Mesothelial cell of epicardium (in vitro differentiated cells): ENCODE measurements around the gene SEPTIN8. TPM values are rescaled to one million over a fixed set of nuclear protein-coding genes. Genes with fewer than 3 reads are reported as not detected.

Experiments
- DNase-seq, 2 experiments: peaks; one replicate each; pipeline ENCODE4 v3.0.0; 2021; ENCODE audit warnings: low spot score in 2 of 2; ENCODE audit not compliant: unreplicated experiment in 2 of 2
- H3K27ac Mint-ChIP-seq: 2 replicates; pipeline ENCODE4 v1.8.0; 2021; ENCODE audit warnings: mixed read lengths
- H3K27me3 Mint-ChIP-seq: 2 replicates; pipeline ENCODE4 v1.8.0; 2021; ENCODE audit warnings: low read depth, mixed read lengths
- H3K36me3 Mint-ChIP-seq: 2 replicates; pipeline ENCODE4 v1.8.0; 2021; ENCODE audit warnings: mixed read lengths
- H3K4me1 Mint-ChIP-seq: 2 replicates; pipeline ENCODE4 v1.8.0; 2021; ENCODE audit warnings: mixed read lengths
- H3K4me3 Mint-ChIP-seq: 2 replicates; pipeline ENCODE4 v1.8.0; 2021; ENCODE audit warnings: mild to moderate bottlenecking, moderate library complexity, mixed read lengths
- H3K9me3 Mint-ChIP-seq: 2 replicates; pipeline ENCODE4 v1.8.0; 2021; ENCODE audit warnings: mixed read lengths
- CTCF ChIP-seq: fragments of 200-600 bp; sonication (generic); IDR thresholded peaks from one replicate; pipeline ENCODE4 v1.5.0; 2021; ENCODE audit warnings: antibody characterized with exemption; ENCODE audit not compliant: unreplicated experiment
- total RNA-seq: library from RNA; stranded (reverse); gene quantifications from 3 replicates; pipeline ENCODE4 v1.2.1, GENCODE V29; 2021

SEPTIN8 gene
- total RNA-seq, 1 donor from 2014 or later = 58.9 TPM

- no peak overlapping the region for H3K27ac Mint-ChIP-seq
- H3K36me3 Mint-ChIP-seq = peaks cover 27% of the 10 kb centered on the region
- peaks cover 6% of the 10 kb centered on the region for H3K4me1 Mint-ChIP-seq
- H3K9me3 Mint-ChIP-seq = no peaks in the 10 kb centered on the region
- TF ChIP-seq CTCF = no peak
- no peaks in the 10 kb centered on the region for H3K27me3 Mint-ChIP-seq
- no peak overlapping the region for H3K4me3 Mint-ChIP-seq
- DNase-seq = no peak
Observed at GRCh38 chr5:132760601-132761317, 16.3 kb downstream of the SEPTIN8 start.

- Mint-ChIP-seq H3K27ac (no peak overlapping the region), H3K9me3 (no peaks in the 10 kb centered on the region), H3K36me3 (peaks cover 27% of the 10 kb centered on the region), H3K4me3 (no peak overlapping the region), H3K4me1 (peaks cover 6% of the 10 kb centered on the region), H3K27me3 (no peaks in the 10 kb centered on the region)
- DNase-seq = no peak
- TF ChIP-seq CTCF = no peak
Observed at GRCh38 chr5:132760049-132760420, 17.0 kb downstream of the SEPTIN8 start.

GRCh38 chr5:132759114-132760048 lies 17.7 kb downstream of the SEPTIN8 start:
- H3K9me3 Mint-ChIP-seq = no peaks in the 10 kb centered on the region
- H3K36me3 Mint-ChIP-seq = peaks cover 27% of the 10 kb centered on the region
- no peak for DNase-seq
- H3K27me3 Mint-ChIP-seq = no peaks in the 10 kb centered on the region
- H3K4me1 Mint-ChIP-seq = peaks cover 6% of the 10 kb centered on the region
- no peak for TF ChIP-seq CTCF
- no peak overlapping the region for H3K27ac Mint-ChIP-seq
- H3K4me3 Mint-ChIP-seq = no peak overlapping the region

GRCh38 chr5:132758451-132758850 lies 18.6 kb downstream of the SEPTIN8 start:
- TF ChIP-seq CTCF = no peak
- Mint-ChIP-seq H3K27me3 (no peaks in the 10 kb centered on the region), H3K4me1 (peaks cover 6% of the 10 kb centered on the region), H3K4me3 (no peak overlapping the region), H3K36me3 (peaks cover 25% of the 10 kb centered on the region), H3K27ac (no peak overlapping the region), H3K9me3 (no peaks in the 10 kb centered on the region)
- DNase-seq = no peak

- Mint-ChIP-seq H3K4me3 (no peak overlapping the region), H3K36me3 (peaks cover 16% of the 10 kb centered on the region), H3K9me3 (no peaks in the 10 kb centered on the region), H3K27ac (no peak overlapping the region), H3K27me3 (no peaks in the 10 kb centered on the region), H3K4me1 (peaks cover 6% of the 10 kb centered on the region)
- no peak for TF ChIP-seq CTCF
- DNase-seq = no peak
Observed at GRCh38 chr5:132756542-132756941, 20.5 kb downstream of the SEPTIN8 start.
